GM21367 (cell line): Measurements from ENCODE around the gene CCDC177.
A peak's percentile ranks its signal among the peaks of the same experiment; 100 is the strongest.

ENCODE experiments used
- ATAC-seq: cut with Tn5 transposase; IDR thresholded peaks from one replicate; pipeline ENCODE4 v1.9.1; 2021; ENCODE audit not compliant: unreplicated experiment

Gene CCDC177

DNA sequence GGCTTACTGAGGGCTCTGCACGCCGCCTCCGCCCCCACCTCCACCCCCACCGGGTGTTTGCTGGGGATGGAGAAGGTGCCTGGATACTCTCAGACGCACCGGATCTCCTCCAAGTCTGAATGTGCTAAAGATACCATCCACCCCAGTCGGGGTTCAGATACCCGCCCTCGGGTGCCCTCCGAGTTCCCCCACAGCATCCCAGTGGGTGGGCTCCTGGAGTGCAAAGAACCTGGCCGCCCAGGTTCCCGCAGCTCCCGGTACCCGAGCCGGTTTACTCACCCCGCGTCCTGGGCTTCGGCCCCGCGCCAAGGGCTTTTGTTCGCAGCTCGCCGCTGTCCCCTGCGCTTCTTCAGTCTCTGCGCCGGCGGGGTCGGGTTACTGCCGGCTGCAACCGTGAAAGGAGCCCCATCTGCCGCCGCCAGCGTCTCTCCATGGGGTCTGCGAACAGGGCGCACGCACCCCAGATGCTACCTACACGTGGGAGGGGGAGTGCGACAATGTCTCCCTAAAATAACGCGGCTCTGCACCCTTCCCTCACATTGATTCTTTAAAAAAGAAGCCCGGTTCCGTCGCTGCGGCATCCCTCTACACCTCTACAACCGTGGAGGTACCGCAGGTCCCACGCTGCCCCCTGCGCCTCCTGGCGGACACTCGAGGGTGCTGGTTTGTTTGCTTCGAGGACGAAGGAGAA lies at the start of gene CCDC177:
TSS of gene CCDC177 (minus strand) at position 609 of the 691 bp plus-strand sequence. CDS start 1,249 bp downstream, outside the sequence.
- ATAC-seq, result no peak

DNA sequence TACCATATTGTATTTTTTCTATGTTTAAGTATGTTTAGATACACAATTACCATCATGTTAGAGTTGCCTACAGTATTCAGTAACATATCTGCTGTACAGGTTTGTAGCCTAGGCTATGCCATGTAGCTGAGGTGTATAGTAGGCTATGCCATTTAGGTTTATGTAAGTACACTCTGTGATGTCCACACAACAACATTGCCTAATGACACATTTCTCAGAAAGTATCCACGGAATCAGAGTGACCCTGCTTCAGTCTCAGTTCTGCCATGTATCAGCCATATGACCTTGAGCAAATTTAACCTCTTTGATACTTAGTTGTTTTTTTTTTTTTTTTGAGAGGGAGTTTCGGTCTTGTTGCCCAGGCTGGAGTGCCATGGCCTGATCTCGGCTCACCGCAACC lies 49.5 kb upstream of the CCDC177 start:
- ATAC-seq, result no peak

- ATAC-seq, result no peak
Measured at GRCh38 chr14:69620981-69621380, 46.3 kb upstream of the CCDC177 start.

- no peak for ATAC-seq
Measured at GRCh38 chr14:69620211-69620611, 45.5 kb upstream of the CCDC177 start.

GRCh38 chr14:69619012-69619411 lies 44.3 kb upstream of the CCDC177 start:
- ATAC-seq, result no peak

DNA sequence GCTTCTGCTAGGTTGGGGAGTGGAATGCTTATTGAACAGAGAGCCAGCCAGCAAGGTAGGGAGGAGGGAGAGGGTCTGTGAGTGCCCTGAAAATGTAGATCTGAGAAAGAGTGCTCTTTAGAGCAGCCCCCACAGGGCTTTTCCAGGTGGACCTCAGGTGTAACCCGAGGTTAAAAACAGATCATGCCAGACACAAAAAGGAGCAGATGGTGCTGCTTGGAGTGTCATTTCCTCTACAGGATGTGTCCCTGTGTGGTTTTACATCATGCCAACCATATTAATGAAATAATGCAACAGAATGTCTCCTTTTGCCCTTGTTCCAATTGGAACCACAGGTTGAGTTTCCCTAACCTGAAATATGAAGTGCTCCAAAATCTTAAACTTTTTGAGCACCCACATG lies 43.1 kb upstream of the CCDC177 start:
- no peak for ATAC-seq

DNA sequence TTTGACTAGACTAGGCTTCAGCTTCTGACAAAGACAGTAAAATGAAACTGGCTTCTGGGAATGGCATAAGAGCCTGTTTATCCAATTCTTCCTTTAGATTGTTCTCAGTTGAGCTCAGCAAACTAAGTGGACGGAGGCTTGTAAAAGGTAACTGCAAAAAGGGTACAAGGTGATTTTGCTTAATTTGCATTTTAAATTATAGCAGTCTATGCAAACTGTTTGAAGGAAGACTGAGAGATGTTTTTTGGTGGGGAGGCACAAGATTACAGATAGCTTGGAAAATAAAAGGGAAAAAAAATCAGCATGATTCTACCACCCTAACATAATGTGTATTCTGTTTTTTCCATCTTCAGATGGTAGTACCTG lies 41.7 kb upstream of the CCDC177 start:
- ATAC-seq, result no peak

- peak; percentile 46 for ATAC-seq
Measured at GRCh38 chr14:69615496-69616407, 41.1 kb upstream of the CCDC177 start.

GRCh38 chr14:69615121-69615495 lies 40.4 kb upstream of the CCDC177 start:
- no peak for ATAC-seq

- no peak for ATAC-seq
Measured at GRCh38 chr14:69614592-69614991, 39.9 kb upstream of the CCDC177 start.

- no peak for ATAC-seq
Measured at GRCh38 chr14:69613312-69614073, 38.8 kb upstream of the CCDC177 start.

DNA sequence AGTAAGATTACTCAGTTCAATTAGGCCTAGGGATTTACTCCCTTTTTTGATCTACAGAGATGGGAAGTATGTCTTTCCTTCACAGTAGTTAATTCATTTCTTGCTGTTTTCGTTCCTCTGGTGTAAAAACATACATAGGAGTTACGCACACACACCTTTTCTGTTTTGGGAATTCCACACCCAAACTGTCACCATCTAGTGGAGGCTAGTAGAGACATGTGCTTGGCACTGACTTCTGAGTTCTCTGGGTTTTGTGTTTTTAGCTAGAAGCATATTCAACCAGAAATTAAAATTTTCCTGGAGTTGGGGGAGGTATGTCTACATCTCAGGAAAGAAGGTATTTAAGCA lies 38.1 kb upstream of the CCDC177 start:
- no peak for ATAC-seq

DNA sequence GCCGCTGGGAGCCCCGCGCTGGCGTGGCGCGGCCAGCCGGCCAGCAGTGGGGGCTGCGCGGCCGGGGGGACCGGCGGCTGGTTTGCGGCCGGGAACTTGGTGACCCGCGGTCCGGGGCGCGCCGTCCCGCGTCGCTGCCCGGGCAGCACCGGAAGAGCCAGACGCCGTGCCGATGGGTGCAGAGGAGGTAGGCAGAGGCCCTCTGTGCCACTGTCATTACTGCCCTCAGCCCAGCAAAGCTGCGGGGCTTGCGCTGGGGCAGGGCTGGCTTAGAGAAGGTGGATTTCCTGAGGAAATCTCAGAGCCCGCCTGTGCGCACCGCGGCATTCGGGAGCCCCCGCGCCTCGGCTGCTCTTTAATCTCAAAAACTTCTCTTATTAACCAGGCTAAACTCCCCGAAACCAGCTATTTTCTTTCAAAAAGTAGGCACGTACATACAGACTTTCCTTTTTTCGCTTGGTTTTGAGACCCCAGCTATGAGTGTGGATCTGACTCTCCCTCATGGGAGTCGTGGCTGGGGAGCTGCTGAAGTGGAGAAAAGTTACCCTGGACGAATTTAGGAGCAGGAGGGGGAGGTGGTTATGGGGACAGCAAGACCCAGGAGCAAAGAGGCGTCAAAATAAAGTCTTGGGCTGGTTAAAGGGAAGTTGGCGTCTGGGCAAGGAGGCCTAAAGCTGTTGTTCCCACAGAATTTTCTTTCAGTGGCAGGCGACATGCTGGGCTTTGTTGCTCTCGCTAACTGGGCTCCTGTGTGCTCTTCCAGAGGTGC lies 37.5 kb upstream of the CCDC177 start:
- peak; percentile 11 for ATAC-seq

GRCh38 chr14:69611172-69612013 lies 36.7 kb upstream of the CCDC177 start, which contains the start of gene SUSD6:
Gene SUSD6, plus strand, starts transcription at chr14:69611596. Its CDS starts 46,997 bp downstream, at chr14:69658593.
- ATAC-seq, result peak; percentile 38

DNA sequence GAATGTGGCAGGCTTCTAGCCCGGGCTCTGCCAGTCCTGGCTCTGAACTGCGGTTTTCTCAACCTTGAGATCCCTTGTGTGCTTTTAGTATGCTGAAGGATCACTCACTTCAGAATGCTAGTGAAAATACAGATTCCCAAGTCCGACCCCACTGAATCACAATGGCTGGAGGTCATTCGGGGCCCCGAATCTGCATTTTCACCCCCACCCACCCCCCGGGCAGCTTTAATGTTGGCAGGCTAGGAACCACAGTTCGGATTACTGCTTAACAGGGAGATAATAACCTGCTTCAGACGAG lies 36.2 kb upstream of the CCDC177 start:
- ATAC-seq, result no peak

DNA sequence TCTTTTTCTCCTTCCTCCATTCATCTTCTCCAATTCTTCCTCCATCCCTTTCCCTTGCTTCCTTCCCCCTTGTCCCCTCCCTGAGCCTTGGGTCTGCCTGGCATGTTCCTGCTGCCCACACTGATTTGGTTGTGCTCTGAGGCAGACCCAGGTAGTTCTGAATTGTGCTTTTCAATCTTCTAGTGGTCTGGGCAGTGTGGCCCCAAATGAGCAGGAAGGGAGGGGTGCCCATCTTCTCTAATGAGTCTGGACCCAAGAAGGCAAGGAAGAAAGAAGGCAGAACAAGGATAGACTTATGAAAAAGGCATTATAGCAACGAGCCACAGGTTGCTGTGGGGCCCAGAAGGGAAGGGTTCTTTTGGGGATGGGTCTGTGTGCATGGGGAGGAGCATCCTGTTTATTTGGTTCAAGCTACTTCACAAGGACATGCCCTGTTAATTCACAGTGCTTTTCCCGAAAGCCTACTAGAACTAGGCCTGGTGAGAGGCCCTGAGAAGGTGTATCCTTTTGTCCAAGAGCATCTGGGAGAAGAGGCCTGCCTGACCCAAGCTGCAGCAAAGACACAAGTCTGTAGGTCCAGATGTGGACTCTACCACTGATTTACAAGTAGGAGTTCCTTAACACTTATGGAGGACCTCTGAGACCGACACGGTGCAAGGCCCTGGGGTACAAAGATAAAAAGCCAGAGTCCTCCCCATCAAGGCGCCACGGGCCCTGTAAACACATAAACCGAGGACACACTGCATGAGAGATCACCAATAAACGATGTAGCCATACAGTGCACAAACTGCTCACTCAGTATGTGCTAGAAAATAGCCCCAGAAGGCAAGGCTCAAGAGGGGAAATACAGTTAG lies 35.6 kb upstream of the CCDC177 start:
- no peak for ATAC-seq

GRCh38 chr14:69606258-69607184 lies 31.9 kb upstream of the CCDC177 start:
- no peak for ATAC-seq

GRCh38 chr14:69605738-69606137 lies 31.1 kb upstream of the CCDC177 start:
- no peak for ATAC-seq
